Measurements from ENCODE around the gene EPAS1.

Gene EPAS1

GRCh38 chr2:46376586-46376985 lies 79.4 kb downstream of the EPAS1 start:
- in situ Hi-C loops (cut with HindIII; ENCODE audit: low sequenced_read_pairs), result no loop called here
- TF ChIP-seq CTCF (IDR thresholded peaks at IDR 0.05; ENCODE audit: low read depth, low read length), result no peak
- no peak overlapping the region for H3K4me3 ChIP-seq (ENCODE audit: low read depth, low read length)
- DNase-seq (ENCODE audit: low read depth, low spot score), result no peak

GRCh38 chr2:46377101-46377581 lies 79.9 kb downstream of the EPAS1 start:
- in situ Hi-C loops (cut with HindIII; ENCODE audit: low sequenced_read_pairs), result no loop called here
- DNase-seq (ENCODE audit: low read depth, low spot score), result no peak

GRCh38 chr2:46377666-46378560 lies 80.7 kb downstream of the EPAS1 start:
- in situ Hi-C loops (cut with HindIII; ENCODE audit: low sequenced_read_pairs), result no loop called here
- DNase-seq (ENCODE audit: low read depth, low spot score), result no peak
- TF ChIP-seq CTCF (IDR thresholded peaks at IDR 0.05; ENCODE audit: low read depth, low read length), result no peak
- H3K4me3 ChIP-seq (ENCODE audit: low read depth, low read length), result no peak overlapping the region

More at GRCh38 chr2:46377101-46377581, 79.9 kb downstream of the EPAS1 start:
- H3K4me3 ChIP-seq (ENCODE audit: low read depth, low read length), result no peak overlapping the region
- no peak for TF ChIP-seq CTCF (IDR thresholded peaks at IDR 0.05; ENCODE audit: low read depth, low read length)

GRCh38 chr2:46378616-46379015 lies 81.4 kb downstream of the EPAS1 start:
- no peak overlapping the region for H3K4me3 ChIP-seq (ENCODE audit: low read depth, low read length)
- TF ChIP-seq CTCF (IDR thresholded peaks at IDR 0.05; ENCODE audit: low read depth, low read length), result no peak
- DNase-seq (ENCODE audit: low read depth, low spot score), result no peak
- in situ Hi-C loops (cut with HindIII; ENCODE audit: low sequenced_read_pairs), result no loop called here

- in situ Hi-C loops (cut with HindIII; ENCODE audit: low sequenced_read_pairs), result no loop called here
- TF ChIP-seq CTCF (IDR thresholded peaks at IDR 0.05; ENCODE audit: low read depth, low read length), result no peak
- DNase-seq (ENCODE audit: low read depth, low spot score), result no peak
- no peak overlapping the region for H3K4me3 ChIP-seq (ENCODE audit: low read depth, low read length)
Observed at GRCh38 chr2:46379213-46380037, 82.2 kb downstream of the EPAS1 start.

- no peak overlapping the region for H3K4me3 ChIP-seq (ENCODE audit: low read depth, low read length)
- TF ChIP-seq CTCF (IDR thresholded peaks at IDR 0.05; ENCODE audit: low read depth, low read length), result no peak
- in situ Hi-C loops (cut with HindIII; ENCODE audit: low sequenced_read_pairs), result no loop called here
- DNase-seq (ENCODE audit: low read depth, low spot score), result no peak
Observed at GRCh38 chr2:46380038-46380940, 83.1 kb downstream of the EPAS1 start.
